ENCODE measurements around the gene GRAMD4. TPM values are rescaled to one million over a fixed set of nuclear protein-coding genes. Genes with fewer than 3 reads are reported as not detected.

The GRAMD4 gene
- 10 to 100 TPM; 58.5 to 95.4 TPM for total RNA-seq
- long read RNA-seq, partial matches to known transcripts, result 36 of 44 reads
- long read RNA-seq, other reads (novel, unspliced or antisense), result 7 of 44 reads

GRCh38 chr22:46619830-46620501 is at the start of gene GRAMD4:
GRAMD4 (plus strand) TSS chr22:46620386; CDS start chr22:46626800, 6,414 bp downstream.
- ATAC-seq (peak; percentile 58 to 64), DNase-seq (peak; percentile 59)
- intact Hi-C loops (cut with DNase I), result no loop called here

GRCh38 chr22:46571642-46572250 is 48.4 kb upstream of the GRAMD4 start:
- intact Hi-C loops (cut with DNase I), result loop anchor here in 1 of 2 donors (10.0 kb wide), 1 partner anchor 103 kb away; no protein-coding TSS in a partner anchor
- no peak for ATAC-seq

GRCh38 chr22:46572911-46573780 is 47.0 kb upstream of the GRAMD4 start:
- DNase-seq (no peak), ATAC-seq (no peak)
- intact Hi-C loops (cut with DNase I), result loop anchor here in 1 of 2 donors (10.0 kb wide), 1 partner anchor 102 kb away; no protein-coding TSS in a partner anchor

More at GRCh38 chr22:46571642-46572250, 48.4 kb upstream of the GRAMD4 start:
- DNase-seq, result no peak

GRCh38 chr22:46573781-46574437 is 46.3 kb upstream of the GRAMD4 start:
- no peak for DNase-seq
- intact Hi-C loops (cut with DNase I), result loop anchor here in 1 of 2 donors (10.0 kb wide), 1 partner anchor 101 kb away; no protein-coding TSS in a partner anchor
- no peak for ATAC-seq

GRCh38 chr22:46574438-46574992 is 45.7 kb upstream of the GRAMD4 start:
- ATAC-seq (no peak), DNase-seq (no peak)
- intact Hi-C loops (cut with DNase I), result loop anchor here in 1 of 2 donors (10.0 kb wide), 1 partner anchor 100 kb away; no protein-coding TSS in a partner anchor

GRCh38 chr22:46574993-46575910 is 44.9 kb upstream of the GRAMD4 start:
- intact Hi-C loops (cut with DNase I), result loop anchor here (5.0 to 10.0 kb wide), 3 partner anchors 87 to 152 kb away; no protein-coding TSS in a partner anchor
- DNase-seq, result peak; percentile 78
- ATAC-seq, result peak in 1 of 2 donors; percentile 58

- peak; percentile 43 for DNase-seq
- intact Hi-C loops (cut with DNase I), result loop anchor here (5.0 to 10.0 kb wide), 3 partner anchors 86 to 151 kb away; no protein-coding TSS in a partner anchor
- peak in 1 of 2 donors; percentile 4 for ATAC-seq
These were observed 44.2 kb upstream of the GRAMD4 start for GRCh38 chr22:46575911-46576555.

- DNase-seq, result peak; percentile 68
- intact Hi-C loops (cut with DNase I), result loop anchor here (5.0 to 10.0 kb wide), 3 partner anchors 86 to 151 kb away; no protein-coding TSS in a partner anchor
- peak; percentile 29 to 54 for ATAC-seq
These were observed 43.4 kb upstream of the GRAMD4 start for GRCh38 chr22:46576556-46577367.

GRCh38 chr22:46577368-46578249 is 42.6 kb upstream of the GRAMD4 start:
- DNase-seq (peak; percentile 29), ATAC-seq (peak; percentile 1 to 29)
- intact Hi-C loops (cut with DNase I), result loop anchor here (5.0 to 10.0 kb wide), 3 partner anchors 85 to 150 kb away; no protein-coding TSS in a partner anchor

GRCh38 chr22:46578251-46578823 is 41.8 kb upstream of the GRAMD4 start:
- ATAC-seq, result peak in 1 of 2 donors; percentile 23
- DNase-seq, result no peak
- intact Hi-C loops (cut with DNase I), result loop anchor here (5.0 to 10.0 kb wide), 3 partner anchors 84 to 149 kb away; no protein-coding TSS in a partner anchor

GRCh38 chr22:46578824-46579561 is 41.2 kb upstream of the GRAMD4 start:
- intact Hi-C loops (cut with DNase I), result loop anchor here (1.0 to 10.0 kb wide), 4 partner anchors 38 to 148 kb away; no protein-coding TSS in a partner anchor
- ATAC-seq, result peak; percentile 47 to 69

GRCh38 chr22:46579751-46580449 is 40.3 kb upstream of the GRAMD4 start:
- ATAC-seq, result no peak
- intact Hi-C loops (cut with DNase I), result loop anchor here (1.0 to 10.0 kb wide), 4 partner anchors 37 to 147 kb away; no protein-coding TSS in a partner anchor
- DNase-seq, result no peak

More at GRCh38 chr22:46578824-46579561, 41.2 kb upstream of the GRAMD4 start:
- peak; percentile 75 for DNase-seq
